Brain microvascular endothelial cell (primary cell): ENCODE measurements around the gene C17orf114.

Source experiments
- DNase-seq: peaks from one replicate; pipeline ENCODE4 v3.0.0-alpha.2; 2020
- H3K27ac ChIP-seq: fragments of 250-450 bp; sonication (Bioruptor Pico); 2 replicates; pipeline ENCODE4 v1.5.1; 2020; ENCODE audit warnings: mild to moderate bottlenecking, moderate library complexity
- H3K27me3 ChIP-seq: fragments of 250-450 bp; sonication (Bioruptor Pico); replicated peaks from 2 replicates; pipeline ENCODE4 v1.5.1; 2020; ENCODE audit warnings: mild to moderate bottlenecking
- H3K36me3 ChIP-seq: fragments of 250-450 bp; sonication (Bioruptor Pico); replicated peaks from 2 replicates; pipeline ENCODE4 v1.5.1; 2020; ENCODE audit warnings: mild to moderate bottlenecking
- H3K4me3 ChIP-seq: 2 replicates; pipeline ENCODE4 v1.5.1; 2011; ENCODE audit warnings: low read depth, mild to moderate bottlenecking, control low read depth, low read length, moderate library complexity
- in situ Hi-C: cut with HindIII; loops from 2 replicates; pipeline ENCODE4 v1.10.0; 2017; ENCODE audit warnings: low sequenced_read_pairs, low pct_ligation_motif_present
- TF ChIP-seq, protein P1 (sequence below): IDR thresholded peaks from 2 replicates; pipeline ENCODE4 v1.5.1; 2011; ENCODE audit warnings: low read depth, mild to moderate bottlenecking, moderate library complexity, low read length, control low read depth, inconsistent platforms; ENCODE audit errors: missing control alignments

C17orf114 gene

DNA sequence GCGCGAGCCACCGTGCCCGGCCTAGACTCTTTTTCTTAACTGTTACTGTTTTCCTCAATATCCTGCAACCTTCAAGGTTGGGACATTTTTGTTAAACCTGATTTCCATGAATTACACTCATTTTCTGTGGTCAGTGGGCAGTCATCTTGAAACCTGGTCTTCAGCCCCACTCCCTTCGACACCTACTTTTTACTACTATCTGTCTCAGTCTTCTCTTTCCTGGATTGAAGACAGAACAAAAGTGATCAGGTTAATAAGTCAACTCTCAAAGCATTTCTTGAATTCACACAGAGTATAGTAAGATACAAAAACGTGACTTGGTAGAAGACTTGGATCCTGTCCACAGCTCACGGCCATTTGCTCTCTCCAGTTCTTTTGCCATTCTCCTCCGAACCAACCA is 37.1 kb upstream of the C17orf114 start:
- in situ Hi-C loops = no loop called here

GRCh38 chr17:4838309-4838785 is 36.2 kb upstream of the C17orf114 start:
- TF ChIP-seq, protein P1, sequence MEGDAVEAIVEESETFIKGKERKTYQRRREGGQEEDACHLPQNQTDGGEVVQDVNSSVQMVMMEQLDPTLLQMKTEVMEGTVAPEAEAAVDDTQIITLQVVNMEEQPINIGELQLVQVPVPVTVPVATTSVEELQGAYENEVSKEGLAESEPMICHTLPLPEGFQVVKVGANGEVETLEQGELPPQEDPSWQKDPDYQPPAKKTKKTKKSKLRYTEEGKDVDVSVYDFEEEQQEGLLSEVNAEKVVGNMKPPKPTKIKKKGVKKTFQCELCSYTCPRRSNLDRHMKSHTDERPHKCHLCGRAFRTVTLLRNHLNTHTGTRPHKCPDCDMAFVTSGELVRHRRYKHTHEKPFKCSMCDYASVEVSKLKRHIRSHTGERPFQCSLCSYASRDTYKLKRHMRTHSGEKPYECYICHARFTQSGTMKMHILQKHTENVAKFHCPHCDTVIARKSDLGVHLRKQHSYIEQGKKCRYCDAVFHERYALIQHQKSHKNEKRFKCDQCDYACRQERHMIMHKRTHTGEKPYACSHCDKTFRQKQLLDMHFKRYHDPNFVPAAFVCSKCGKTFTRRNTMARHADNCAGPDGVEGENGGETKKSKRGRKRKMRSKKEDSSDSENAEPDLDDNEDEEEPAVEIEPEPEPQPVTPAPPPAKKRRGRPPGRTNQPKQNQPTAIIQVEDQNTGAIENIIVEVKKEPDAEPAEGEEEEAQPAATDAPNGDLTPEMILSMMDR = no peak
- H3K27ac ChIP-seq = no peak overlapping the region
- no peaks in the 10 kb centered on the region for H3K27me3 ChIP-seq
- in situ Hi-C loops = no loop called here
- no peak overlapping the region for H3K4me3 ChIP-seq
- DNase-seq = no peak
- no peaks in the 10 kb centered on the region for H3K36me3 ChIP-seq

More for the DNA sequence above, 37.1 kb upstream of the C17orf114 start:
- H3K4me3 ChIP-seq = no peak overlapping the region
- no peaks in the 10 kb centered on the region for H3K36me3 ChIP-seq
- TF ChIP-seq, protein P1 = no peak
- H3K27ac ChIP-seq = no peak overlapping the region
- no peak for DNase-seq
- H3K27me3 ChIP-seq = no peaks in the 10 kb centered on the region

GRCh38 chr17:4837471-4838308 is 35.6 kb upstream of the C17orf114 start:
- in situ Hi-C loops = no loop called here

DNA sequence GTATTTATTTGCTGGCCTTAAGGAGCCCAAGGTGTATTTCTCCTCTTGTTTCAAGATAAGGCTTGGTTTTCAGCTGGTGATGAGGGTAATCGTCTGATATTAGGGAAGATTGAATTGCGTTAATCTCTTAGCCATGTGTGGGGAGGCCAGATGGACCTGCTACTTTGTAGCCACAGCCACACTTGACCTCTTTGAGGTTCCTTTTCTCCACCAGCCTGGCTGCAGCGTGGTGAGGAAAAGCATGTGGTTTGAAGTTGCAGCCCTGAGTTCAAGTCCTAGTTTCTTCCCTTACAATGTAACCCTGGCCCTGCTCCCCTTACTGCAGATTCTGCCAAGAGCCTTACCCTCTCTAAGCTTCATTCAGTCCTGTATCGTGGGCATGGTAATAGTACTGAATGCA is 34.1 kb upstream of the C17orf114 start:
- TF ChIP-seq, protein P1 = no peak
- no peak for DNase-seq
- no peaks in the 10 kb centered on the region for H3K27me3 ChIP-seq
- H3K4me3 ChIP-seq = no peak overlapping the region
- H3K36me3 ChIP-seq = no peaks in the 10 kb centered on the region
- H3K27ac ChIP-seq = no peak overlapping the region
- in situ Hi-C loops = no loop called here

More at GRCh38 chr17:4837471-4838308, 35.6 kb upstream of the C17orf114 start:
- H3K27ac ChIP-seq = no peak overlapping the region
- DNase-seq = no peak
- no peaks in the 10 kb centered on the region for H3K27me3 ChIP-seq
- TF ChIP-seq, protein P1 = no peak
- H3K36me3 ChIP-seq = no peaks in the 10 kb centered on the region
- no peak overlapping the region for H3K4me3 ChIP-seq

- no peak for DNase-seq
- in situ Hi-C loops = no loop called here
- TF ChIP-seq, protein P1 = no peak
- H3K27me3 ChIP-seq = no peaks in the 10 kb centered on the region
- H3K4me3 ChIP-seq = no peak overlapping the region
- H3K27ac ChIP-seq = no peak overlapping the region
- H3K36me3 ChIP-seq = no peaks in the 10 kb centered on the region
Observed at GRCh38 chr17:4834681-4835020, 32.5 kb upstream of the C17orf114 start.
